Pons (tissue), 1 donor: ENCODE data around the gene PRKAR1A.
"Not testable (repeated sequence)": the region's sequence is repeated elsewhere in the genome, so short reads cannot be mapped to it uniquely, and the experiment has no call there.

Experiments used
- DNase-seq: peaks from one replicate; pipeline ENCODE4 v3.0.0-alpha.2; 2016; ENCODE audit warnings: low spot score

Gene PRKAR1A

GRCh38 chr17:68511671-68512246, 471 bp upstream of the PRKAR1A start:
- DNase-seq, result peak; percentile 88

- peak; percentile 52 for DNase-seq
Observed at GRCh38 chr17:68512960-68513474, 787 bp downstream of the PRKAR1A start.

GRCh38 chr17:68513932-68514331, 1.7 kb downstream of the PRKAR1A start:
- peak; percentile 15 for DNase-seq

GRCh38 chr17:68514831-68515635, 2.8 kb downstream of the PRKAR1A start:
- DNase-seq, result peak; percentile 46

- no peak for DNase-seq
Observed at GRCh38 chr17:68516732-68517131, 4.5 kb downstream of the PRKAR1A start.

GRCh38 chr17:68517605-68518004, 5.4 kb downstream of the PRKAR1A start:
- DNase-seq, result not testable (repeated sequence)

- DNase-seq, result no peak
Observed at GRCh38 chr17:68518063-68518815, 6.0 kb downstream of the PRKAR1A start.

- not testable (repeated sequence) for DNase-seq
Observed at GRCh38 chr17:68519051-68519450, 6.8 kb downstream of the PRKAR1A start.

- DNase-seq, result no peak
Observed at GRCh38 chr17:68519911-68520310, 7.7 kb downstream of the PRKAR1A start.

- no peak for DNase-seq
Observed at GRCh38 chr17:68522266-68522665, 10.0 kb downstream of the PRKAR1A start.

GRCh38 chr17:68526548-68526947, 14.3 kb downstream of the PRKAR1A start:
- no peak for DNase-seq

GRCh38 chr17:68527314-68527713, 15.1 kb downstream of the PRKAR1A start:
- DNase-seq, result no peak

GRCh38 chr17:68531252-68531651, 19.0 kb downstream of the PRKAR1A start:
- no peak for DNase-seq

- DNase-seq, result no peak
Observed at GRCh38 chr17:68532826-68533225, 20.6 kb downstream of the PRKAR1A start.

GRCh38 chr17:68533887-68534694, 21.9 kb downstream of the PRKAR1A start:
- DNase-seq, result no peak

GRCh38 chr17:68534695-68535088, 22.5 kb downstream of the PRKAR1A start:
- no peak for DNase-seq

GRCh38 chr17:68535922-68536321, 23.7 kb downstream of the PRKAR1A start:
- no peak for DNase-seq

GRCh38 chr17:68539548-68540467, 27.6 kb downstream of the PRKAR1A start:
- peak; percentile 34 for DNase-seq

GRCh38 chr17:68540981-68541380, 28.8 kb downstream of the PRKAR1A start:
- no peak for DNase-seq

GRCh38 chr17:68541816-68542215, 29.6 kb downstream of the PRKAR1A start:
- no peak for DNase-seq
